NCI-H1417 treated with DMSO at 0.1 percent for 48 hours (cell line): ENCODE results near the gene CFAP68.
"Not testable (repeated sequence)": the region's sequence is repeated elsewhere in the genome, so short reads cannot be mapped to it uniquely, and the experiment has no call there.

ENCODE experiments used
- DNase-seq: peaks from one replicate; lab custom pipeline; 2025; lab: John Stamatoyannopoulos, UW

Gene CFAP68

DNA sequence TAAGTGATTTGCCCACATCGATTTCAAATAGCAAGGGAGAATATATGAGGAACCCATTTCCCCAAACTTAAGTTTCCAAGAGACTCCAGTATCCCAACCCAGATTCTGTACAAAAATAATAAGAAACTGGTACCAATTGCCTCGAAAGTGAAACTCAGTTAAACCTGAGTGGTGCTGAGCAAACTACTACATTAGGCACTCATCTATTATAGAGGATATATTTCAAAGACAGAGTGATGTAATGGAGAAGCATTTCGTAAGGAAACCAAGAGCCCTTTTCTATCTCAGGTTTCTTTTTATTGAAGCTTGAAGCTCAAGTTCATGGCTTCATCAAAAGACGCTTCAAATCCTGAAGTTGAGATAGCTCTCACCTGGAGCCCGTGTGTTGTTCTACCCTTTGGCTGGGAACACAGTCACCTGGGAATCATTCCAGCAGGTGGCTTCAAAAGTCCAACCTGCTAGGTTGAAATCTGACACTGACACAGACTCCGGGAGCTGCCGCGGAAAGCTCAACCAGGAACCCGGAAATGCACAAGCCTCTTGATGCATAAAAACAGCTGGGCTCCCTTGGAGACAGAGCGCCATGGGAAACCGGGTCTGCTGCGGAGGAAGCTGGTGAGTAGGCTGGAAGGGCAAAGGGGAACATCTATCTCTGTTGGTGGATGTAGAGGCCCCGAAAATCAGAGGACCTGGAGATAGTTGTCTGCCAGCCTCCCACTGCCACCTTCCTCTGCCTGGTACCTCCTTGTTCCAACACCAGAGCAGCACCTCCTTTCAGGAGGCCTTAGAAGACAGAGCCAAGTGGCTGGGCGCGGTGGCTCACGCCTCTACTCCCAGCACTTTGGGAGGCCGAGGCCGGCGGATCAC is 39.3 kb downstream of the CFAP68 start, which contains the start of gene C11orf52:
C11orf52 (plus strand) TSS at position 524 of the 867 bp plus-strand sequence; CDS start at position 584, 60 bp downstream.
- DNase-seq: peak; percentile 63

DNA sequence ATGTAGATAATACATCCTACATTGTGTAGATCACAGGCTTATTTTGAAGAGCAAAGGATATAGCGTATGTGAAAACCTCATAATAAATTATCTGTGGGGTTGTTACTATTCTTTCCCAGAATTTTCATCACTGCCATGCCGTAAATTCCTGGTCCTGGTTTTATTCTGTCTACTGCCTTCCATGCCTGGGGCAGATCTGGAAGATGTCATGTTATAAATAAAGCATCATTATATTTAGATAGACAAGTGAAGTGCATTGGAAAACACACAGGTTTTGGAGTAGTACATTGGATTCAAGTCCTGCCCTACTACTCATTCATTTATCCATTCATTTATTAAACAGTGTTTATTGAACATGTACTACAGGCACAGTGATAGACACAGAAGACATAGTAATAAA is 41.6 kb downstream of the CFAP68 start:
- no peak for DNase-seq

DNA sequence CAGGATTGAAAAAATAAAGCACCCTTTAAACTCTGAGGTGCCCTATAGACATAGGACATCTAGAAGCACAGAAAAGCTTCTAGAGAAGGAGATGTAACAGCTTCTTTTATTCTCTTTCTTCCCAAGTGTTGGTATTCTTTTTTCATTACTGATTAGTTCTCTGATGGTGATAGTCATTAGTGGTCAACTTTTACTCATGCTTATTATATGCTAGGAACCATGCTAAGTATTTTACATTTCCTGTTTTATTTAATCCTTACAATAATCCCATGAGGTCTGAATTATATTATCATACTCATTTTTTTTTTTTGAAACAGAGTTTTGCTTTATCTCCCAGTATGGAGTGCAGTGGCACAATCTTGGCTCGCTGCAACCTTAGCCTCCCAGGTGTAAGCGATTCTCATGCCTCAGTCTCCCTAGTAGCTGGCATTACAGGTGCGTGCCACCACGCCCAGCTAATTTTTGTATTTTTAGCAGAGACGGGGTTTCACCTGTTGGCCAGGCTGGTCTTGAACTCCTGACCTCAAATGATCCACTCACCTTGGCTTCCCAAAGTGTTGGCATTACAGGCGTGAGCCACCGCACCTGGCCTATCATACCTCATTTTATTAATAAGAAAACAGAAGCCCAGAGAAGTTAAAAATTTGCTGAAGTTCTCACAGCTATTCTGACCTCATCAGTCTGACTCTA is 42.3 kb downstream of the CFAP68 start:
- DNase-seq: no peak

DNA sequence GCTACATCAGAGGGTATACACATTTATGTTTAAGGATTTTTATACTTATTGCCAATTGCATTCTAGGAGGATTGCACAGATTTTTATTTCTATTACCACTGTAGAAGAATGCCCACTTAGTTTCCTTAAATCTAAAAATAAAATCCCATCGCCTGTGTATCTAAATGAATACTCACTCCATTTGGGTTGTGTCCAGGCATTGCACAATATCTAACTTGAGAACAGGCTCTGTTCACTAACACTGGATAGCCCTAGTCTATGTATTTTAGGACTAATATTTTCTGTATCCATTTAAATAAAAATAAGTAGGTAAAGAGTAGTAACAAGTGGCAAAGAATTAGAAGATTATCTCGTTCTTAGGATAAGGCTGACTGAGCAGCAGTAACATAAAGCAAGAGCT is 43.5 kb downstream of the CFAP68 start:
- no peak for DNase-seq

DNA sequence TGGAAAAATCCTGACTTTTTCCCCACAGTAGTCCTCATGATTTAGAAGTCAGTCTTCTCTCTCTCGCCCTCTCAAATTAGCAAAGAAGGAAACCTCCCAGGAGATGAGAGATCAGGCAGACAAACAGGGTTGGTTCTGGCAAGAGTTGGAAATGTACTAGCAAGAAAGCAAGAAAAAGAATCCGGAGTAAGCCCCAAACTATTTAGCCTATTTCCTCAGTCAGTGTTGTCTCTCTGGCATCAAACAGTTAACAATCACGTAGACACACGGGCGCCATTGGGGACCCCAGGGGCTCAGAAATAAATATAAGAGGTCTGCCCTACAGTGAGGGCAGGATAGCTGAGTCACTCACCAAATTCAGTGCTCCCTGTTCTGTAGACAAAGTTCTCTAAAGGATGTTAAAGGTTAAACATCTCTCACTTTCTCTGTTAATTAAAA is 44.0 kb downstream of the CFAP68 start:
- DNase-seq: no peak

DNA sequence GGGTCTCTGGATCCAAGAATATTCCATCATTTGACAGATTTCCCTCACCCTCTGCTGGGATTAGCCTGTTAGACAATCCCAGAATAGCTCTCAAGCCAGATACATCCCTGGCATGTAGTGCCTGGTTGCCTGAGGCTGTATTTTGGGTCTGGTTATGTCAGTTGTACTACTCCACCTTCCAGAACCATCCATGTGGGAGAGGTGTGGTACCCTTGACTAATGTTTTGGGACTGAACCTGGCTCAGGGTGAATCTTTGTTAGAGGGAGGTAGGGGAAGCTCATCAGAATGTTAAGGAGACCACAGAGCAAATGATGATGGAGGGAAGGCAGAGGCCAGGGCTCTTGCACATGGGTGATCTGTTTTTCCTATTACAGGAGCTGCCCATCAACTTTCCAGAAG is 44.6 kb downstream of the CFAP68 start:
- DNase-seq: no peak

DNA sequence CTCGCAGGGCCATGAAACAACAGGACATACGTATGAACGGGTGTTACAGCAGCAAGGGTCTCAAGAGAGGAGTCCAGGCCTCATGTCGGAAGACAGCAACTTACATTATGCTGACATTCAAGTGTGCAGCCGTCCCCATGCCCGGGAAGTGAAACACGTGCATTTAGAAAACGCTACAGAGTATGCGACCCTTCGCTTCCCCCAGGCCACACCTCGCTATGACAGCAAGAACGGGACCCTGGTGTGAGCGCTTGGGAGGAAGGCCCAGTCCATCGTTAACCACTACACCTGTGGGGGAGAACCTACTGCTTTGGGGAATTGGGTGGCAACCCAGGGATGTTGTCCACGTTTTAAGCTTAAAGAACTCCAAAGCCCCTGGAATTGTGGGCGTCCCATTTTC is 46.6 kb downstream of the CFAP68 start:
- DNase-seq: no peak

DNA sequence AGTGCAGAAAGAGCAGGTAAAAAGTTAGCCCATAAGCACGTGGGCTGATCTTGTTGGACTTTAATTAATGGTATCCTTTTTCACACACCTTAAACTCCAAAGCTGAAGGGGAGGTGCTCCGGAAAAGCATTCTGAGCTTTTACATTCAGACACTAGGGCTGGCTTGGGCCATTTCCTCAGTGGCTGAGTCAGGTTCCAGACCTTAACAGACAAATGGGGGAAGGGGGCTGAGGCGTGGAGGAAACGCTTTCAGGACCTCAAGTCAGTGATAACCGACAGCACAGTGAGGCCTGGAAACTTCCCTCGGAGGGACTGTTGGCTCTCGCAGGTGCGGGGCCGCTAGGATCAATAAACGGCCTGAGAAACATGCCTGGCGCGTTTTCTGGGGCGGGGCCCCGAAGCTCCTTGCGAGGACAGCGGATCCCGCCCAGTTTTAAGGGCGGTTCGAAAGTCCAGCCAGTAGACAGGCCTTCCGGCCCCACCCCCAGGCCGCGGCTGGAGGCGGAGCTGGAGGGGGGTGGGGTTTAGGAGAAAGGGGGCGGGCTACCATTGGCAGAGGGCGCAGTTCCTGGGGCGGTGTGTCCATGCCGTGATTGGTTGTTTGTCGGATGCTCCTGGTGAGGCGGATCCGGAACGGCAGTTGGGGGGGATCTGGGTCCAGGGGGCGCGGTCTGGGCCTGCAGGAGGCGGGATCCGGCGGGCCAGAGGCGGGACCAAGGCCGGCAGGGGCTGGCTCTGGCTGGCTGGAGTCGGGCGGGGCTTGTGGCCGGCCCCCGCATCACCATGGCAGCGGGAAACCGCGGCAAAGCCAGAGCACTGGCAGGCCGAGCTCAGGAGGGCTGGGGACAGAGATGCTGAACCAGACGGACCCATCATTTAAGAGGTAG is 47.4 kb downstream of the CFAP68 start:
- peak; percentile 93 for DNase-seq

DNA sequence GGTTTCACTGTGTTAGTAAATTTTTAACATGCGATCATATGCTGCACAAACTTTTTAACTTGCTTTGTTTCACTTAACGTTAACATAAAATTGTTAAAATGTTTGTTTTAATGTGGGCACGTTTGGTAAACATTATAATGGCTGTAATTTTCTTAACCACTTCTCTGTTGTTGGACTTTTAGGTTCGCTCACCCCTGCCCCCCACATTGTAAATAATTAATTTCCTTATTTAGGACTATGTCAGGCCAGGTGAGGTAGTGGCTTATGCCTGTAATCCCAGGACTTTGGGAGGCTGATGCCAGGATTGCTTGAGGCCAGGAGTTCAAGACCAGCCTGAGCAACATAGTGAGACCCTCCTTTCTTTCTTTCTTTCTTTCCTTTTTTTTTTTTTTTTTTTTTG is 51.1 kb downstream of the CFAP68 start:
- no peak for DNase-seq

DNA sequence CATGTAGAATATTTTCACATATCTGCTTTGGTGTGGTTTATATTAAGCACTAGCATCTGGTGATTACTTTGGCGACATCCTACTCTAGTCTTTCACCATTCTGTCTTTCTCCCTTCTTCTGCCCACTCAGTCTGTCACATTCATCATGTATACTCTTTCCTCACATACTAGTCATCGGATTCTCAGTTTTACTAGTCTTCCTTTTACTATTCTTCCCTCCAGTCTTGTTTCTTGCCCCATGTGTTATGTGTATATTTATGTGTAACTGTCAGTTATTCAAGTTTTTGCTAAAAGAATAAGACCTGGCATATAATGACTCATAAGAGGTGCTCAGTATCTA is 53.2 kb downstream of the CFAP68 start:
- DNase-seq: no peak

DNA sequence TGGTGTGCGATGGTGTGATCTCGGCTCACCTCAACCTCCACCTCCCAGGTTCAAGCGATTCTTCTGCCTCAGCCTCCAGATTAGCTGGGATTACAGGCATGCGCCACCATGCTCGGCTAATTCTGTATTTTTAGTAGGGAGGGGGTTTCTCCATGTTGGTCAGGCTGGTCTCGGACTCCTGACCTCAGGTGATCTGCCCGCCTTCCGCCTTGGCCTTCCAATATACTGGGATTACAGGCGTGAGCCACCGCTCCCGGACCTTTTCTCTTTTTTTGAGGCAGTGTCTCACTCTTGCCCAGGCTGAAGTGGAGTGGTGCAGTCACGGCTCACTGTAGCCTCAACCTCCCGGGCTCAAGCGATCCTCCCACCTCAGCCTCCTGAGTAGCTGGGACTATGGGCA is 53.8 kb downstream of the CFAP68 start:
- DNase-seq: not testable (repeated sequence)

DNA sequence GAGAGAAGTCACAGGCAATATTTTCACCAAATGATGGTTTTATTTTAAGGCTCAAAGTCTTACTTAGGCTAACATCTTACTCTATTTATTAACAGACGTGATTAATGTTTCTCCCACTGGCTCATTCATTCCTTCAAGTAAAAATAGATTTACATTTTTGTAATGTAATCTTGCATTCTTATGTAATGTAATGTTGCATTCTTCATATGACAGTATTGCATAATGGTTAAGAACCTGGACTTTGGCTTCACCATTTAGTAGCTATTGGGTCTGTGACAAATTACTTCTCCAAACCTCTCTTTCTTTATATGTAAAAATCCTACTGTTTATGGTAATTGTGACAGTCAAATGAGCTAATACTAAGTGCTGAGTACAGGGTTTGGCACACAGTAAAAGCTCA is 54.5 kb downstream of the CFAP68 start:
- DNase-seq: no peak

DNA sequence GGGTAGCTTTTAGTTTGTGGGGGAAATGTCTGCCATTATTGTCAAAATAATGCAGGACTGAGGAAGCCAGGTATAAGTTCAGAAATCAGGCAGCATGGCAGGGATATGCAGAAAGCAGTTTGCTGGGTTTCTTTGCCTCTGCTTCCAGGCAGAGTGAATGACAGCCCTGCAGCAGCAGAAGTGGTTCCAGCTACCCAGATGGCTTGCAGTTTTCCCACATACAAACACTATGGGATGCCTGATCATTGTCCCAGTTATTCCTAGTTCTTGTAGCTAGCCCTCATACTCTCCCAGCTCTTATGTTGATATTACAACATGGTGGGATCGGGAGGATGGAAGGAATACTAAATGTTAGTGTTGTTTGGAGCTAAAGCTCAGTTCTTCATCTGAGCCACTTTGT is 55.0 kb downstream of the CFAP68 start:
- DNase-seq: no peak
